T-cell (primary cell): ENCODE results near the gene ZNF362. TPM values are rescaled to one million over a fixed set of nuclear protein-coding genes. Genes with fewer than 3 reads are reported as not detected.
"Not testable (repeated sequence)": the region's sequence is repeated elsewhere in the genome, so short reads cannot be mapped to it uniquely, and the experiment has no call there.

Source experiments
- ATAC-seq, 4 experiments: fragments of 200-7000 bp in 3 of 4; fragments of 150-1000 bp in 1 of 4; cut with Tn5 transposase; replicated peaks in 1 of 4; 1 replicate in 3 of 4; 2 replicates in 1 of 4; pipeline ENCODE4 v1.10.0; 2021; ENCODE audit warnings: moderate library complexity in 3 of 4, mild to moderate bottlenecking in 2 of 4, moderate number of reproducible peaks in 1 of 4
- CTCF ChIA-PET, 2 donors: fragments of 300-600 bp; sonication (Branson Sonifier 250); formaldehyde crosslinking; loops; one replicate each; lab custom pipeline; 2022; ENCODE audit warnings: antibody characterized with exemption in 2 of 2; lab: Charles Lee
- POLR2A ChIA-PET, 2 donors: fragments of 300-600 bp; sonication (Branson Sonifier 250); formaldehyde crosslinking; loops; one replicate each; lab custom pipeline; 2022; ENCODE audit warnings: antibody characterized with exemption in 2 of 2; lab: Charles Lee
- DNase-seq, 35 experiments: peaks; one replicate each; pipeline versions ENCODE4 v3.0.0 to v3.0.0-alpha.2; 2013 to 2023
- H3K27ac ChIP-seq: one replicate; pipeline ENCODE4 v1.5.1; 2013; ENCODE audit warnings: low read length
- H3K27me3 ChIP-seq, 2 experiments: replicated peaks in 1 of 2; 1 replicate in 1 of 2; 2 replicates in 1 of 2; pipeline versions ENCODE4 v1.6.1 to v1.7.0; 2013; ENCODE audit warnings: low read length in 1 of 2, mixed read lengths in 1 of 2; ENCODE audit not compliant: control insufficient read depth in 2 of 2, insufficient read depth in 2 of 2; ENCODE audit errors: extremely low read depth in 1 of 2
- H3K36me3 ChIP-seq, 2 donors: 1 replicate in 1 of 2; 2 replicates in 1 of 2; pipeline versions ENCODE4 v1.6.1 to v1.7.0; 2013; ENCODE audit warnings: low read length in 1 of 2; ENCODE audit not compliant: control insufficient read depth in 2 of 2, insufficient read depth in 1 of 2; ENCODE audit errors: extremely low read depth in 1 of 2
- H3K4me1 ChIP-seq, 2 experiments: 1 replicate in 1 of 2; 2 replicates in 1 of 2; pipeline versions ENCODE4 v1.6.1 to v1.7.0; 2013; ENCODE audit warnings: low read length in 2 of 2, mixed read lengths in 1 of 2; ENCODE audit not compliant: insufficient read depth in 2 of 2, control insufficient read depth in 1 of 2; ENCODE audit errors: extremely low read depth in 1 of 2
- H3K4me3 ChIP-seq, 2 donors: 1 replicate in 1 of 2; 2 replicates in 1 of 2; pipeline versions ENCODE4 v1.5.1 to v1.7.0; 2013; ENCODE audit warnings: mild to moderate bottlenecking in 2 of 2, low read length in 1 of 2, moderate library complexity in 1 of 2; ENCODE audit not compliant: control insufficient read depth in 1 of 2; ENCODE audit errors: extremely low read depth in 1 of 2
- H3K9me3 ChIP-seq: 2 replicates; pipeline ENCODE4 v1.7.0; 2013
- H3K27ac Mint-ChIP-seq, 2 donors: one replicate each; pipeline ENCODE4 v1.8.0; 2020 to 2021; ENCODE audit warnings: mild to moderate bottlenecking in 2 of 2, mixed read lengths in 2 of 2
- H3K27me3 Mint-ChIP-seq, 2 donors: one replicate each; pipeline ENCODE4 v1.8.0; 2021 to 2022; ENCODE audit warnings: mixed read lengths in 2 of 2
- H3K36me3 Mint-ChIP-seq: one replicate; pipeline ENCODE4 v1.8.0; 2021; ENCODE audit warnings: mixed read lengths
- H3K4me1 Mint-ChIP-seq, 3 donors: one replicate each; pipeline ENCODE4 v1.8.0; 2020 to 2022; ENCODE audit warnings: mixed read lengths in 3 of 3, mild to moderate bottlenecking in 1 of 3
- H3K4me3 Mint-ChIP-seq, 3 donors: one replicate each; pipeline ENCODE4 v1.8.0; 2020 to 2022; ENCODE audit warnings: mild to moderate bottlenecking in 3 of 3, mixed read lengths in 3 of 3, moderate library complexity in 3 of 3
- H3K9me3 Mint-ChIP-seq, 3 donors: one replicate each; pipeline ENCODE4 v1.8.0; 2020 to 2022; ENCODE audit warnings: mixed read lengths in 3 of 3
- WGBS: methylation state at CpG from one replicate; pipeline ENCODE4 v1.1.5; 2013; ENCODE audit warnings: missing lambda C conversion rate; ENCODE audit not compliant: insufficient coverage; 5-methylcytosine and 5-hydroxymethylcytosine counted together
- total RNA-seq, 35 experiments: library from RNA in 6 of 35; stranded (reverse) in 6 of 35; fragments of 120-200 nt in 1 of 35; gene quantifications; one replicate each; pipeline versions ENCODE4 v1.2.1 to v1.2.4 and lab custom pipeline; 2013 to 2026

Gene ZNF362
- total RNA-seq, 5 donors from 2014 or later (not counting 1 experiment from before 2014, with no cell fraction given), result 22.9 to 31.4 (median 24.5) TPM

- Mint-ChIP-seq H3K4me1 (peaks cover 6 to 17% (median 11%) of the 10 kb centered on the region in 3 donors), H3K27ac (no peak overlapping the region), H3K36me3 (no peaks in the 10 kb centered on the region), H3K4me3 (no peak overlapping the region), H3K27me3 (peaks cover 8 to 21% of the 10 kb centered on the region in 2 donors), H3K9me3 (no peaks in the 10 kb centered on the region)
- POLR2A ChIA-PET, result no interaction called here
- no peak for ATAC-seq
- no peak overlapping the region for H3K4me3 ChIP-seq
- H3K36me3 ChIP-seq, result no peaks in the 10 kb centered on the region
- H3K27me3 ChIP-seq, result peaks cover 0 to 22% of the 10 kb centered on the region in 2 experiments
- no peaks in the 10 kb centered on the region for H3K9me3 ChIP-seq
- WGBS, result no CpG with 5 or more reads among the region's 5 CpGs
- H3K27ac ChIP-seq, result no peak overlapping the region
- CTCF ChIA-PET, result interaction anchor here in 1 of 2 donors (0.6 kb wide), 1 partner anchor 36 kb away, joined by 4 read pairs; no protein-coding TSS in a partner anchor
- no peak for DNase-seq
- peaks cover 4 to 15% of the 10 kb centered on the region in 2 experiments for H3K4me1 ChIP-seq
These were observed 51.2 kb downstream of the ZNF362 start for GRCh38 chr1:33307494-33307864.

GRCh38 chr1:33309351-33309750 is 53.1 kb downstream of the ZNF362 start:
- H3K4me3 Mint-ChIP-seq, H3K4me1 Mint-ChIP-seq, H3K27ac Mint-ChIP-seq, H3K36me3 ChIP-seq, ATAC-seq, CTCF ChIA-PET, POLR2A ChIA-PET, H3K36me3 Mint-ChIP-seq, DNase-seq, H3K27ac ChIP-seq, H3K4me3 ChIP-seq, H3K4me1 ChIP-seq, H3K9me3 ChIP-seq, H3K9me3 Mint-ChIP-seq: not testable (repeated sequence)
- WGBS, result 93% methylated on average over 6 of the region's 32 CpGs
- H3K27me3 Mint-ChIP-seq, result peaks cover 8 to 21% of the 10 kb centered on the region in 2 donors
- peaks cover 0 to 23% of the 10 kb centered on the region in 2 experiments for H3K27me3 ChIP-seq

- no peaks in the 10 kb centered on the region for H3K9me3 ChIP-seq
- H3K27ac ChIP-seq, result no peak overlapping the region
- H3K4me3 Mint-ChIP-seq, result no peak overlapping the region
- ATAC-seq (no peak), DNase-seq (no peak)
- H3K36me3 Mint-ChIP-seq, result no peaks in the 10 kb centered on the region
- H3K27ac Mint-ChIP-seq, result no peak overlapping the region
- H3K4me3 ChIP-seq, result no peak overlapping the region
- H3K9me3 Mint-ChIP-seq, result no peaks in the 10 kb centered on the region
- peaks cover 9 to 17% of the 10 kb centered on the region in 2 donors for H3K27me3 Mint-ChIP-seq
- POLR2A ChIA-PET, result no interaction called here
- no peaks in the 10 kb centered on the region for H3K36me3 ChIP-seq
- CTCF ChIA-PET, result no interaction called here
- WGBS, result 59% methylated on average over 2 of the region's 8 CpGs
- peaks cover 0 to 25% of the 10 kb centered on the region in 2 experiments for H3K27me3 ChIP-seq
- peaks cover 0 to 4% (median 2%) of the 10 kb centered on the region in 3 donors for H3K4me1 Mint-ChIP-seq
- peaks cover 0 to 8% of the 10 kb centered on the region in 2 experiments for H3K4me1 ChIP-seq
These were observed 54.4 kb downstream of the ZNF362 start for GRCh38 chr1:33310702-33311101.

GRCh38 chr1:33311706-33312412 is 55.6 kb downstream of the ZNF362 start:
- Histone ChIP-seq H3K9me3 (no peaks in the 10 kb centered on the region), H3K27me3 (peaks cover 0 to 20% of the 10 kb centered on the region in 2 experiments), H3K4me3 (no peak overlapping the region), H3K27ac (no peak overlapping the region), H3K36me3 (no peaks in the 10 kb centered on the region), H3K4me1 (peaks cover 0 to 2% of the 10 kb centered on the region in 2 experiments)
- DNase-seq, result no peak
- Mint-ChIP-seq H3K27ac (no peak overlapping the region), H3K9me3 (no peaks in the 10 kb centered on the region), H3K36me3 (no peaks in the 10 kb centered on the region), H3K4me1 (peaks cover 0 to 8% (median 0%) of the 10 kb centered on the region in 3 donors), H3K27me3 (peaks cover 3 to 10% of the 10 kb centered on the region in 2 donors), H3K4me3 (no peak overlapping the region)
- ATAC-seq, result no peak
- ChIA-PET POLR2A (interaction anchor here in 1 of 2 donors (0.6 kb wide), 1 partner anchor 1158 kb away, joined by 4 read pairs; no protein-coding TSS in a partner anchor), CTCF (no interaction called here)
- 79% methylated on average over 3 of the region's 7 CpGs for WGBS

- H3K4me3 Mint-ChIP-seq, result no peak overlapping the region
- peaks cover 3 to 10% of the 10 kb centered on the region in 2 donors for H3K27me3 Mint-ChIP-seq
- no peaks in the 10 kb centered on the region for H3K36me3 Mint-ChIP-seq
- Histone ChIP-seq H3K27ac (no peak overlapping the region), H3K36me3 (no peaks in the 10 kb centered on the region), H3K9me3 (no peaks in the 10 kb centered on the region), H3K4me3 (no peak overlapping the region), H3K4me1 (no peaks in the 10 kb centered on the region), H3K27me3 (peaks cover 0 to 18% of the 10 kb centered on the region in 2 experiments)
- ATAC-seq (no peak), DNase-seq (no peak)
- no peaks in the 10 kb centered on the region for H3K9me3 Mint-ChIP-seq
- no peak overlapping the region for H3K27ac Mint-ChIP-seq
- 78% methylated on average over 3 of the region's 5 CpGs for WGBS
- CTCF ChIA-PET, result no interaction called here
- H3K4me1 Mint-ChIP-seq, result peaks cover 0 to 8% (median 0%) of the 10 kb centered on the region in 3 donors
- POLR2A ChIA-PET, result no interaction called here
These were observed 56.1 kb downstream of the ZNF362 start for GRCh38 chr1:33312413-33312749.

- CTCF ChIA-PET, result no interaction called here
- POLR2A ChIA-PET, result no interaction called here
These were observed 58.1 kb downstream of the ZNF362 start for GRCh38 chr1:33314416-33314815.

More at GRCh38 chr1:33314416-33314815, 58.1 kb downstream of the ZNF362 start:
- Mint-ChIP-seq H3K4me3 (no peak overlapping the region), H3K4me1 (peaks cover 0 to 8% (median 0%) of the 10 kb centered on the region in 3 donors), H3K27ac (no peak overlapping the region), H3K36me3 (no peaks in the 10 kb centered on the region), H3K27me3 (peaks cover 3% of the 10 kb centered on the region in 2 donors), H3K9me3 (no peaks in the 10 kb centered on the region)
- Histone ChIP-seq H3K9me3 (no peaks in the 10 kb centered on the region), H3K4me1 (no peaks in the 10 kb centered on the region), H3K27me3 (peaks cover 0 to 12% of the 10 kb centered on the region in 2 experiments), H3K27ac (no peak overlapping the region), H3K4me3 (no peak overlapping the region), H3K36me3 (no peaks in the 10 kb centered on the region)
- ATAC-seq (no peak), DNase-seq (no peak)
- 87% methylated on average over 9 of the region's 9 CpGs for WGBS
